GM19463 (cell line): Measurements from ENCODE around the gene CD80.
A peak's percentile ranks its signal among the peaks of the same experiment; 100 is the strongest.

Source experiments
- ATAC-seq: cut with Tn5 transposase; IDR thresholded peaks from one replicate; pipeline ENCODE4 v1.9.1; 2021; ENCODE audit warnings: mild to moderate bottlenecking, moderate library complexity; ENCODE audit not compliant: unreplicated experiment

The CD80 gene

GRCh38 chr3:119550192-119550910, 9.1 kb downstream of the CD80 start:
- ATAC-seq = peak; percentile 47

GRCh38 chr3:119548341-119548740, 11.1 kb downstream of the CD80 start:
- no peak for ATAC-seq

GRCh38 chr3:119547227-119547626, 12.2 kb downstream of the CD80 start:
- ATAC-seq = no peak

GRCh38 chr3:119543147-119543546, 16.3 kb downstream of the CD80 start:
- ATAC-seq = no peak

- ATAC-seq = peak; percentile 41
Measured at GRCh38 chr3:119542168-119542767, 17.1 kb downstream of the CD80 start.

GRCh38 chr3:119541547-119541946, 17.9 kb downstream of the CD80 start:
- peak; percentile 39 for ATAC-seq

GRCh38 chr3:119538772-119539171, 20.6 kb downstream of the CD80 start:
- ATAC-seq = no peak

- no peak for ATAC-seq
Measured at GRCh38 chr3:119536757-119537156, 22.7 kb downstream of the CD80 start.

GRCh38 chr3:119534296-119534695, 25.1 kb downstream of the CD80 start:
- ATAC-seq = no peak

GRCh38 chr3:119531151-119531550, 28.3 kb downstream of the CD80 start:
- no peak for ATAC-seq

GRCh38 chr3:119530456-119530855, 29.0 kb downstream of the CD80 start:
- ATAC-seq = no peak

- no peak for ATAC-seq
Measured at GRCh38 chr3:119529883-119530282, 29.5 kb downstream of the CD80 start.

GRCh38 chr3:119527714-119528113, 31.7 kb downstream of the CD80 start:
- no peak for ATAC-seq

- no peak for ATAC-seq
Measured at GRCh38 chr3:119524931-119525662, 34.3 kb downstream of the CD80 start.

- ATAC-seq = no peak
Measured at GRCh38 chr3:119518026-119518425, 41.4 kb downstream of the CD80 start.

GRCh38 chr3:119517112-119517511, 42.3 kb downstream of the CD80 start:
- no peak for ATAC-seq

- no peak for ATAC-seq
Measured at GRCh38 chr3:119514637-119515036, 44.8 kb downstream of the CD80 start.

GRCh38 chr3:119510690-119511089, 48.7 kb downstream of the CD80 start:
- no peak for ATAC-seq

GRCh38 chr3:119508172-119508845, 51.1 kb downstream of the CD80 start:
- peak; percentile 75 for ATAC-seq

GRCh38 chr3:119507404-119507803, 52.0 kb downstream of the CD80 start:
- no peak for ATAC-seq

- ATAC-seq = no peak
Measured at GRCh38 chr3:119506631-119507030, 52.8 kb downstream of the CD80 start.
